ENCODE measurements around the gene UBA7.

DNA sequence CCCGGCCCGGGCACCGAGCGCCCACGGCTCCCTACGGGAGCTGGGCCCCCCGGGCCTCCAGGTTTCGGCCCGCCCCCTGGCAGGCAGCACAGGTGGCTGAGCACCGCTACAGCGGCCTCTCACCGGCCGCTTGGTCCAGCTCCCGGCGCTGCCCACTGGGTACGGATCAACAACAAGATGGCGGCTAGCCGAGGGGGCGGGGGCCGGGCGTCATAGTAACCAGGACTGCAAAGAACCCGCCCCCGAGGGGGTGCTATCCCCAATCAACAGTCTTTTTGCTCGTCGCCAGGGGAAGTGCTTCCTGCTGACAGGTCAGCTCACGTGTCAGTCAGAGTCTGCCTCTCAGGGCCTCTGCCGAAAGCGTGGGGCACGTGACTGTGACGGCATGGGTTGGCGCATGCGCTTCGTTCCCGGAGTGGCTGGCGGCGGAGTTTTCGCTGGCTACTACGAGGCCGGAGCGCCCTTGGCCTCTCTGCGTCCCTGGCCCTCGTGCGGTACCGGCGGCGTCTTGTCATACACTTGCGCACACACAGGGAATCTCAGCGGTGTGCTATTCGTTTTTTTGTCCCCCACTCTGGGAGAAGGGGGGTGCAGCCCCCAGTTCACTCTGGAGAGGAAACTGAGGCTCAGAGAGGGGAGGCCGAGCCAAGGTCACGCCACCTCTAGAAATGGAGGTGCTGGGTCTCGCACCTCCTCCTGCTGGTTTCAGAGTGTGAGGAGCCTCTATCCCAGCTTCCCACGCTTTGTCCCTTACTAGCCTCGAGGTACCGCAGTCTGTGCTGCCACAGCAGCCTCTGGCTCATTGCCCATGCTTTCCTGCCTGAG, 27.2 kb downstream of the UBA7 start, which contains the start of gene IP6K1:
- TF ChIP-seq CTCF (IDR thresholded peaks at IDR 0.05; ENCODE audit: insufficient read depth, low read depth, low read length) = no peak
- TF ChIP-seq EZH2 (IDR thresholded peaks at IDR 0.05; ENCODE audit: insufficient read depth, low read length) = no peak
